GM21723 (cell line): ENCODE data around the gene GNPAT.

ENCODE experiments used
- ATAC-seq: cut with Tn5 transposase; IDR thresholded peaks from one replicate; pipeline ENCODE4 v1.9.1; 2021; ENCODE audit warnings: mild to moderate bottlenecking, moderate library complexity; ENCODE audit not compliant: unreplicated experiment

Gene GNPAT

DNA sequence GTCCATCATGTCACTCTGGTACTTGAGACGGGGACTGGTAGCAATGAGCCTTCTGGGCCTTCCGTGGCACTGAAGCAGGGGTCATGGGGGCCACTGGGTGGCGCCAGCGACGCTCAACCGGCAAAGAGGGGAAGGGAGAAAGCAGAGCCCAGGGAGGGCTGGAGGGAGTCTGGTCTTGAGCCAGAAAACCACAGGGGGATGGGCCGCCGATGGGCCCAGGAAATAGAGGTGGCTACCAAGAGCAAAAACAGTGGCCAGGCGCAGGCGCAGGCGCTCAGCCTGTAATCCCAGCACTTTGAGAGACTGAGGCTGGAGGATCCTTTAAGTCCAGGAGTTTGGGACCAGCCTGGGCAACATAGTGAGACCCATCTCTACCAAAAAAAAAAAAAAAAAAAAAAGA is 74.9 kb downstream of the GNPAT start:
- ATAC-seq, result peak; percentile 87

DNA sequence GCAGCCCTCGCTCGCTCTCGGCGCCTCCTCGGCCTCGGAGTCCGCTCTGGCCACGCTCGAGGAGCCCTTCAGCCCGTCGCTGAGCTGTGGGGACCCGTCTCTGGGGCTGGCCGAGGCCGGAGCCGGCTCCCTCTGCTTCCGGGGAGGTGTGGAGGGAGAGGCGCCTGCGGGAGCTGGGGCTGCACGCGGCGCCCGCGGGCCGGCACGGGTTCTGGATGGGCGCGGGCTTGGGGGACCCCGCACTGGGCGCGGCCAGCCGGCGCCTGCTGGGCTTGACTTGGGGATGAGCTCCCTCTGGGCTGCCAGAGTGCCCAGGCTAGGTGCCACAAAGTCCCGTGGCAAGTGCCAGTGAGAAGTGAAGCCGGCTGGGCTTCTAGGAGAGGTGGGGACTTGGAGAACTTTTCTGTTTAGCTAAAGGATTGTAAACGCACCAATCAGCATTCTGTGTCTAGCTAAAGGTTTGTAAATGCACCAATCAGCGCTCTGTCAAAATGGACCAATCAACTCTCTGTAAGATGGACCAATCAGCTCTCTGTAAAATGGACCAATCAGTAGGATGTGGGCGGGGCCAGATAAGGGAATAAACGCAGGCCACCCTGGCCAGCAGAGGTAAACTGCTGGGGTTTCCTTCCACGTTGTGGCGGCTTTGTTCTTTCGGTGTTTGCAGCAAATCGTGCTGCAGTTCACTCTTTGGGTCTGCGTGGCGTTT is 76.4 kb downstream of the GNPAT start:
- no peak for ATAC-seq

DNA sequence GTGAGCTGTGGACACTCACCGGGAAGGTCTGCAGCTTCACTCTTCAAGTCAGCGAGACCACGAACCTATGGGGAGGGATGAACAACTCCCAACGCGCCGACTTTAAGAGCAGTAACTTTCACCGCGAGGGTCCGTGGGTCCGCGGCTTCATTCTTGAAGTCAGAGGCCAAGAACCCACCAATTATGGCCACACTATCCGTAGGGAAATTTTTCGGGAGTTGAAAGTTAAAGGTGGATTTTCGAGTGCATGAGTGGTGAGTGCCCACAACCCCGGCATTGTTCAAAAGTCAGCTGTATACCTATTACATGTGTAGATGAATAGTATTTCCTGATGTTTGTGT is 77.0 kb downstream of the GNPAT start:
- ATAC-seq, result no peak

DNA sequence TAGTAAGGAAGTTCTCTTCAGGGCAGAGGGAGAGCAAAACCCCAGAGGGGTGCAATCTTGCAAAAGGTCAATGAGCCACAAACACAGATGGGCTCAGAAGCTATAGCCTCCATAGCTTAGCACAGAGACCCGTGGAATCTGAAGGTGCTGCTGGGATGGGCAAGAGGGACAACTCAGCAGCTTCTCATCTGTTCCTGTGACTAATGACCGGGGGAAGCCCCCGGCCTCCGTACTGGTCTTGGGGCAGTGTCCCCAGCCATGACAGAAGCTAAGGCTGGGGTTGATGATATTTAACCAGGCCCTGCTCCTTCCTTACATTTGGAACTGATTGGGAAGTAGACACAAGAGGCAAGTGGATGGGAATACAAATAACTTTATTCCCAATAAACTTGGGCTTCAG is 77.6 kb downstream of the GNPAT start:
- no peak for ATAC-seq

DNA sequence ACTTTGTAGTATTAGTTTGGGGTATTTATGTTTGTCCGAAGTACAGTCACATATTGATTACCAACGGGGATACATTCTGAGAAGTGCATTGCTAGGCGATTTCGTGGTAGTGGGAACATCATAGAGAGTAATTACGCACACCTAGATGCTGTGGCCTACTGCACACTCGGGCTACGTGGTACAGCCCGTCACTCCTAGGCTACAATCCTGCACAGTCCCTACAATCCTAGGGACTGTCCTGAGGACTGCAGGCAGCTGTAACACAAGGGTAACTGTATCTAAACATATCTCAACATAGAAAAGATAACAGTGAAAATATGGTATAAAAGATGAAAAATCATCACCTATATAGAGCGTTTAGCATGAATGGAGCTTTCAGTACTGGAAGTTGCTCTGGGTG is 78.1 kb downstream of the GNPAT start:
- no peak for ATAC-seq

DNA sequence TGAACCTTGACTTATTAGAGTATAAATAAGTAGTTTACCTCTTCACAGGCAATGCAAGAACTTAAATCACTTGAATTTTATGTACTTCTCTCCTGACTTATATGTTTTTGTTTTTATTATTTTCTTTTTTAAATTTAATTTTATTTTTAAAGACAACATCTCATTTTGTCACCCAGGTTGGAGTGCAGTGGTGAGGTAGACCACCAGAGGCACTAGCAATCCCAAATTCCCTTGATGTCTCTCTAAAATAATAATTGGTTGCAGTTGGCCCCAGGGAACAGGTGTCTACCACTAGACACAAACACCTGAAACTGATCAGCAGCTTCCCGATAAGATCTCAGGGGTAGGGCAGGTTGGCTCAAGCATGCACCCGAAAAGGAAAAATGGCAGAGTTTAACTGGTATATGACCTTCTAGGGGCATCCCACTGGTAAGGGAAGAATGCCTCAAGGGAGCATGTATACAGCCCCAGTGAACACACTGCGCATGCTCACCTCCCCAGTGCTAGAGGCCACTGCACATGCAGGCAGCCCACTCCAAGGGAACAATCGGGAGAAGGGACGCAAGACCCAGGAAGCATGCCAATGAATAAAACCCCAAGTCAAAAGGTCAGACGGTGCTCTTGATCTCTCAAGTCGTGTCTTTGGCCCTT is 82.0 kb downstream of the GNPAT start:
- no peak for ATAC-seq

DNA sequence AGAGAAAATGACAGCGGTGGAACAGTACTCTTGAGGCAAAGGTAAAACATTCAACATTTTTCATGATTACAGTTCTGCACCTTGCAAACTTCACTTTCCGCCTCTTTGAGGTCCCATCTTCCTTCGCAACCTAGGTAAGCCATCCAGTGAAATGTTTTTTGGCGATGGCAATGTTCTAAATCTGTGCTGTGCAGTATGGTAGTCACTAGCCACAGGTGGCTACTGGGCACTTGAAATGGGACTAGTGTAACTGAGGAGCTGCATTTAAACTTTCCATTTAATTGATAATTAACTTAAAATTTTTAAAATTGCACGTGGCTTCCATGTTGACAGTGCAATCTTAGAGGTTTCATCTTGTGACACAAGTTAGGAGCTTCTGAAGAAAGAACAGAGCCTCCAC is 83.6 kb downstream of the GNPAT start:
- no peak for ATAC-seq

DNA sequence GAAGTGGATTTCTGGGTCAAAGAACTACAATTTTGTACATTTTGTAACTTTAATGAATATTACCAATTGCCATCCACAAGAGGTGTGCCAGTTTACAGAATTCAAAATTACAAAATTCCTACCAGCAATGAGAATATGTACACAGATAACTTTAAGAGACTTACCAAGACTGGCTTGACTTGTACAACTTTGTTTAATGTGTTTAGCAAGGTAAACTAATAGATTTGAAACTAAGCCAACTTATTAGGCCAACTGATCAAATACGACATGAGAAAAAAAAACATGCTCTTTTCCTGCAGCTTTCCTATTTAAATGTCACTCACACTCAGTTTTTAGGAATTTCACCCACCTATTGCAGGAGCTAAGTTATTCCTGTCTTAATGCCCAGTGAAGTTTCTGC is 85.2 kb downstream of the GNPAT start:
- ATAC-seq, result no peak
